ENCODE data around the gene SLC27A6. TPM values are rescaled to one million over a fixed set of nuclear protein-coding genes. Genes with fewer than 3 reads are reported as not detected.

The SLC27A6 gene, protein sequence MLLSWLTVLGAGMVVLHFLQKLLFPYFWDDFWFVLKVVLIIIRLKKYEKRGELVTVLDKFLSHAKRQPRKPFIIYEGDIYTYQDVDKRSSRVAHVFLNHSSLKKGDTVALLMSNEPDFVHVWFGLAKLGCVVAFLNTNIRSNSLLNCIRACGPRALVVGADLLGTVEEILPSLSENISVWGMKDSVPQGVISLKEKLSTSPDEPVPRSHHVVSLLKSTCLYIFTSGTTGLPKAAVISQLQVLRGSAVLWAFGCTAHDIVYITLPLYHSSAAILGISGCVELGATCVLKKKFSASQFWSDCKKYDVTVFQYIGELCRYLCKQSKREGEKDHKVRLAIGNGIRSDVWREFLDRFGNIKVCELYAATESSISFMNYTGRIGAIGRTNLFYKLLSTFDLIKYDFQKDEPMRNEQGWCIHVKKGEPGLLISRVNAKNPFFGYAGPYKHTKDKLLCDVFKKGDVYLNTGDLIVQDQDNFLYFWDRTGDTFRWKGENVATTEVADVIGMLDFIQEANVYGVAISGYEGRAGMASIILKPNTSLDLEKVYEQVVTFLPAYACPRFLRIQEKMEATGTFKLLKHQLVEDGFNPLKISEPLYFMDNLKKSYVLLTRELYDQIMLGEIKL
- 0.12 and 0.45 TPM in 2 replicates for polyA plus RNA-seq (2012; rRNA removed)
- polyA plus RNA-seq (2012; cell fraction: cytosol; rRNA removed): 0.55 and 0.87 TPM in 2 replicates
- polyA plus RNA-seq (2012; cell fraction: nucleus; rRNA removed): 0.15 and 0.18 TPM in 2 replicates

DNA sequence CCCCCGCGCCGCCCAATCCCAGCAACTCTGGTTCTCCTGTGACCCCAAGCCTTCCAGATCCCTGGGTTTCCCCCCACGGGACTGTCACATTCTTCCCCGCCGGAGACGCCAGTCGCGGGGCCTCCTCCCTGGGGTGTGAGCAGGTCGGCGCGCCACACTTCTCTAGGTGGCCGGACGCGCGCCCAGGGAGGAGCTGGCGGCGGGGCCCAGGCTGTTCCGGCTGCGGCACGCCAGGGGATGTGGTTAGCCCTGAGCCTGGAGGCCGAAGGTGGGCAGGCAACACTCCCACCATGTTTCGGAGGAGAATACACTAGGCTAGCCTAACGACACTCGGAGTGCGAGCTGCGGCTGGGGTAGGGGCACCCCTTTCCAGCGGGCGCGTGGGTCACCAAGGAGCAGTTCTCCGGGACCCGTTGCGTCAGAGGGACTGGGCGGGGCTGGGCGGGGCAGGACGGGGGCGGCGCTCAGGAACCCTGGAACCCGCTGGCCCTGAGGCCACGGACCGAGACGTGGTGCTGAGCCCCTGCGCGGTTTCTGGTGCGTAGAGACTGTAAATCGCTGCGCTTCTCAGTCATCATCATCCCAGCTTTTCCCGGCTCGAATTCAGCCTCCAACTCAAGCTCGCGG is at the start of gene SLC27A6:
Gene SLC27A6, plus strand, starts transcription at position 478 of the 627 bp plus-strand sequence. CDS start 650 bp downstream, outside the sequence.
- Histone ChIP-seq H3K9me2 (no peaks in the 10 kb centered on the region), H3K4me1 (ENCODE audit: control insufficient read depth in 1 of 2, insufficient read depth in 2 of 2, low read depth in 1 of 2, low read length in 1 of 2) (no peaks in the 10 kb centered on the region; a peak in 1 of 4 replicates), H3K9me3 (no peaks in the 10 kb centered on the region), H3K9ac (no peak within 1 kb of the TSS), H4K20me1 (ENCODE audit: insufficient read depth) (no peaks in the 10 kb centered on the region), H3K4me2 (peak within 1 kb of the TSS; percentile 50; the same call in 1 of the 2 replicates), H3K4me3 (ENCODE audit: low read depth in 2 of 2, low read length in 1 of 2) (peak within 1 kb of the TSS in 1 of 2 experiments; percentile 53; a peak in 2 of 4 replicates), H3K79me2 (ENCODE audit: insufficient read depth) (no peaks in the 10 kb centered on the region), H3K36me3 (replicated peaks in 1 of 2; ENCODE audit: control insufficient read depth in 1 of 2, insufficient read depth in 2 of 2, low read length in 1 of 2) (no peaks in the 10 kb centered on the region), H3K27me3 (ENCODE audit: insufficient read depth) (no peaks in the 10 kb centered on the region; the same call in 1 of the 2 replicates), H2AFZ (ENCODE audit: low read depth) (no peak within 1 kb of the TSS), H3K27ac (ENCODE audit: low read depth in 2 of 2, low read length in 1 of 2) (no peak within 1 kb of the TSS; a peak in 1 of 4 replicates), H3F3A (replicated peaks; ENCODE audit: insufficient read depth) (no peaks in the 10 kb centered on the region)
- CTCF ChIA-PET: interaction anchor here (0.7 to 0.8 kb wide), 2 partner anchors 129 to 715 kb away, joined by 3 read pairs; partner anchors contain the start of gene ISOC1
- POLR2A ChIA-PET: no interaction called here
- TF ChIP-seq MXI1 (IDR thresholded peaks at IDR 0.05; ENCODE audit: low read depth, low read length) (peak; percentile 41; the same call in 1 of the 2 replicates), ZBTB33 (IDR thresholded peaks at IDR 0.05; ENCODE audit: borderline replicate concordance, low read depth) (no peak), FOXM1 (IDR thresholded peaks at IDR 0.05; ENCODE audit: low read depth) (no peak)
- WGBS (ENCODE audit: low lambda C conversion rate): 2% methylated on average over 37 of the region's 51 CpGs
- DNase-seq: peak; percentile 81

DNA sequence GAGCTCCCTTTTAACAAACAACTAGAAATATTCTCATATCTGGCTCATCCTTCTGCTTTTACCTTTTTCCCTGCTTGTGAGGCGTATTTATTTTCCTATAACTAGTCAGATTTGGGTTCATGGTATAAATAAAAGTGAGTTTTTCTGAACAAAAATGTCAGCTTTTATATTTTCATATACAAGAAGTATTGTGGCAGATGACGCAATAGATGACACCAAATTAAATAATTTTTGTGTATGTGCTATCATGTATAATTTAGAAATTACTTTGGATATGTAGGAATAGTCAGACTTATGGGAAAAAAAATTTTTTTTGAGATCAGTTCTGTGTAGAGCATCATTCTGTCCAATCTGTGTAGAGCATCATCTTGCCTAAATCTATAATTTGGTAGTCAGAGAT is 45.7 kb upstream of the SLC27A6 start:
- no peak for DNase-seq
- no peaks in the 10 kb centered on the region for H3K79me2 ChIP-seq (ENCODE audit: insufficient read depth)
- H3F3A ChIP-seq (replicated peaks; ENCODE audit: insufficient read depth): no peaks in the 10 kb centered on the region
- H3K4me1 ChIP-seq (ENCODE audit: control insufficient read depth in 1 of 2, insufficient read depth in 2 of 2, low read depth in 1 of 2, low read length in 1 of 2): no peaks in the 10 kb centered on the region; a peak in 1 of 4 replicates
- no peaks in the 10 kb centered on the region for H3K9me3 ChIP-seq
- POLR2A ChIA-PET: no interaction called here
- H3K36me3 ChIP-seq (replicated peaks in 1 of 2; ENCODE audit: control insufficient read depth in 1 of 2, insufficient read depth in 2 of 2, low read length in 1 of 2): no peaks in the 10 kb centered on the region
- no peak overlapping the region for H3K4me2 ChIP-seq
- no peak overlapping the region for H3K9ac ChIP-seq
- no peak overlapping the region for H3K4me3 ChIP-seq (ENCODE audit: low read depth in 2 of 2, low read length in 1 of 2)
- no peak overlapping the region for H2AFZ ChIP-seq (ENCODE audit: low read depth)
- CTCF ChIA-PET: interaction anchor here (1.5 to 1.8 kb wide), 2 partner anchors 13 to 14 kb away, joined by 3 to 8 read pairs; no protein-coding TSS in a partner anchor
- no peaks in the 10 kb centered on the region for H3K27me3 ChIP-seq (ENCODE audit: insufficient read depth)
- WGBS (ENCODE audit: low lambda C conversion rate): 41% methylated on average over 2 of the region's 2 CpGs
- no peaks in the 10 kb centered on the region for H3K9me2 ChIP-seq
- TF ChIP-seq, protein P1, sequence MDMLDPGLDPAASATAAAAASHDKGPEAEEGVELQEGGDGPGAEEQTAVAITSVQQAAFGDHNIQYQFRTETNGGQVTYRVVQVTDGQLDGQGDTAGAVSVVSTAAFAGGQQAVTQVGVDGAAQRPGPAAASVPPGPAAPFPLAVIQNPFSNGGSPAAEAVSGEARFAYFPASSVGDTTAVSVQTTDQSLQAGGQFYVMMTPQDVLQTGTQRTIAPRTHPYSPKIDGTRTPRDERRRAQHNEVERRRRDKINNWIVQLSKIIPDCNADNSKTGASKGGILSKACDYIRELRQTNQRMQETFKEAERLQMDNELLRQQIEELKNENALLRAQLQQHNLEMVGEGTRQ (IDR thresholded peaks at IDR 0.05; ENCODE audit: borderline replicate concordance, low read depth, low read length): no peak
- no peak for TF ChIP-seq GABPA (IDR thresholded peaks at IDR 0.05; ENCODE audit: low read depth)
- no peak for TF ChIP-seq TCF12 (IDR thresholded peaks at IDR 0.05)
- no peak for TF ChIP-seq RAD21 (IDR thresholded peaks at IDR 0.05; ENCODE audit: low read length)
- TF ChIP-seq EP300 (IDR thresholded peaks at IDR 0.05; ENCODE audit: borderline replicate concordance in 1 of 2, low read depth in 1 of 2, low read length in 1 of 2): no peak
- no peak for TF ChIP-seq GATA2 (CRISPR knock-in tag; IDR thresholded peaks at IDR 0.05)
- TF ChIP-seq RCOR1 (IDR thresholded peaks at IDR 0.05; ENCODE audit: low read length): no peak
- no peak for TF ChIP-seq EZH2phosphoT487 (IDR thresholded peaks at IDR 0.05; ENCODE audit: borderline replicate concordance, low read depth)
- H4K20me1 ChIP-seq (ENCODE audit: insufficient read depth): no peaks in the 10 kb centered on the region
- H3K27ac ChIP-seq (ENCODE audit: low read depth in 2 of 2, low read length in 1 of 2): no peak overlapping the region

Measured in SK-N-SH (cell line).